SKM-1 treated with dmso at 0.1 percent for 144 hours (cell line): ENCODE results near the gene HOXD13.
A peak's percentile ranks its signal among the peaks of the same experiment; 100 is the strongest.

ENCODE experiments used
- DNase-seq: peaks from one replicate; lab custom pipeline; 2025; ENCODE audit not compliant: unreplicated experiment; lab: John Stamatoyannopoulos, UW

HOXD13 gene

DNA sequence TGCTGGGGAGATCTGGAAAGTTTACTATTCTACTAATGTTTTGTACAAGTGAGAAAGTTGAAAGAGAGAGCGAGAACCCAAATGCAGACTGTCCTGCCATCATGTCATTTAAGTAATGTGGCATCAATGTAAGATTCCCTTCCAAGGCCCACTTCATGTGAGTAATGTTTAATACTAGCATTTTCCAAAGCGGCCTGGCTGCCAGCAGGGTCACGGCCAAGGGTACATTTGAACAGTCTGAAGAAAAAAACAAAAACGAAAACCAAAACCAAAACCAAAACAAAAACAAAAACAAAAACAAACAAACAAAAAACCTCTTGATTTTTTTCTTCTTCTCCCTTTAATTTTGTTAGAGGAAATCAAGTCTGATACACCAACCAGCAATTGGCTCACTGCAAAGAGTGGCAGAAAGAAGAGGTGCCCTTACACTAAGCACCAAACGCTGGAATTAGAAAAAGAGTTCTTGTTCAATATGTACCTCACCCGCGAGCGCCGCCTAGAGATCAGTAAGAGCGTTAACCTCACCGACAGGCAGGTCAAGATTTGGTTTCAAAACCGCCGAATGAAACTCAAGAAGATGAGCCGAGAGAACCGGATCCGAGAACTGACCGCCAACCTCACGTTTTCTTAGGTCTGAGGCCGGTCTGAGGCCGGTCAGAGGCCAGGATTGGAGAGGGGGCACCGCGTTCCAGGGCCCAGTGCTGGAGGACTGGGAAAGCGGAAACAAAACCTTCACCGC is 26.2 kb downstream of the HOXD13 start:
- peak; percentile 18 for DNase-seq

DNA sequence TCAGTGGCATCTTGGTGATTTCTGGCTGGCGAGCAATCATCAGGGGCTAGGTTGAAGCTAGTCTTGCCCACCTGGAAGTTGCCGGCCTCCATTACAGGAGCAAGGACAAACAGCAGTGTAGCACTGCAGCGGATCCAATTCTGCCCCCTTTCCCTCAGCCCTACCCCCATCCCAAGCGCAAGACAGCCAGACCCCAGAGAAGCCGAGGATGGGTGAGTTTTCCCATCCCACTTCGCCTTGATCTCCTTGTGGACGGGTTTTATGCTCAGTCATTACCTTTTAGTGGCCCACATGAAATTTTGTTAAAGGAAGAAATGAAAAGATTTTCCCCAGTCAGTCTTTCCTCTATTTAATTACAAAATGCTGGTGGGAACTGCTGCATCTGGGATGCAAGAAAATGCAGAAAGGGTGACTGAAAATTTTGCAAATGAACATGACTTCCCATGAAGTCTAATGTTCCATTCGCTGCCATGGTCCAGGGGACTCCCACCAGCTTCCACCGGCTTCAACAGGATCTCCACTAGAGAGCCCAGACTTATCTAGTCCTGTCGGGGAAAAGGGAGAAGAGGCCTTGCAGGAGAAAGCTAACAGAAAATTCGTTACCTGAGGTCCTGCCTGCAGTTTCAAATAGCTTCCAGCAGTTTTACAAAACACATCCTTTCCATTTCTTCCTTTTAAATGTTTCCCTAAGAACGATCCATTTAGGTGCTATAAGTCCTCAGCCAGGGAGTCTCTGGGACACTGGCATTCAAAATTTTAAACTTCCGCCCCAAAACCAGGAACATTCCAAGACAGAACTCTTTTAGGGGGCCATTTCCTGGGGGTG is 28.1 kb downstream of the HOXD13 start:
- no peak for DNase-seq

DNA sequence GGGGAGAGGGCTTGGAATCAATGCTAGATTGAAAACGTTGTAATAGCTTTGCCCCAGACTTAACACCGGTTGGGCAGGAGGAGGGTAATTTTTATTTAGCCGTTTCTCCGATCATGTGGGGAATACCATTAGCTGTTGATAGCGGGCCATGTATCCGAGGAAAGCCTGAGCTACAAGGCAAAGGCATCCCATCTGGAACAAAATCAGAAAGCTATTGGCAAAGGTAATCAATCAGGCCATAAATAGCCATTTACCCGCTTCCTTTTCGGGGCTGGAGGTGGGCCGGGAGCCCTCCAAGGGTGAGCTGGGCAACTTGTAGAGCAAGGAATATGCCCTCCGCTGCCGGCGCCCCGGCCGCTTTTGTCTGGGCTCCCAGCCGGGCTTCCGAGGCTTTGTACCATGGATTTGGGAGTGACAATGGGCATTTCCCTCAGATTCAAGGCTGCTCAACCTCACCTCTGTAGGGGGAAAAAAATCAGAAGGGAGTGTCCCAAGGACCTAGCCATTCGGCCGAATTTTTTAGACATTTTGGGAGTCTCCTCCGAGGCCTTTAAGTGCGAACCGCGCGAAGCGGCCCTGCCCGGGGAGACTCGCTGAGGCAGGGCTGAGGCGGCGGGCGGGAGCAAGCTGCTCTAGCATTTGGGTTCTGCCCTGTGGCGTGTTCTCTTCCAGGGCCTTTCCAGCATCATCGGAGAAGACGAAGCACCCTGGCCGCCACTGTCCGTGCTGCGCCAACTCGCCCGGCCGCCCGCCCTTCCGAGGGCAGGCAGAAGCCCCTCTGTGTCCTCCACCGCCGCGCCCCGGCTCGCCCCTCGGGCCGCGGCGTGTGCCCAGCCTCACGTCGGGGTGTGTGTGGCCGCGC is 28.9 kb downstream of the HOXD13 start:
- DNase-seq, result no peak

DNA sequence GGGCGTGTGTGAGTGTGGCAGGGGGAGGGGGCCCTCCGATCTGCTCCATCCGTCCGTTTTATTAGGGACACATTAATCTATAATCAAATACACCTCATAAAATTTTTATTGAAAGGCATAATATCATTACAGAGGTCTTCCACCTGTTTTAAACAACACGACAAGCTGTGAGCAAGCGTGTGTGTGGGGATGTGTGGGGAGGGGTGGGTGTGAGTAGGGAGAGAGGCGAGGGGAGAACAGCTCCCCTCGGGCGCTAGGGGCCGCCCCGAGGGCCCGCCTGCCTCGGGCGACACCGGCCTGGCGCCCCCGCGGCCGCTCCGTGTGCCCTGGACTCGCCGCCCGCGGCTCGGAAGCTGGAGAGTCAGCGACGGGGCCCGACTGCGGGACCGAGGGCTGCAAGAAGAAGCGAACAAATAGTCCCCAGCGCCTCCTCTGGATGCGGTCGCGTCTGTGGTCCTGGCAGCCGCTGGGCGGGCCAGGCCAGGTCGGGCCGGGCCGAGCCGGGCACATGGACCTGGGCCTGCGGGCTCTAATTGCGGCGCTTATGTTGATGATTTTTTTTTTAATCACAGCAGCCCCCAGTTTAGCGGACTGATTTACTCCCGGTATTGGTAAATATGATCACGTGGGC is 29.6 kb downstream of the HOXD13 start:
- DNase-seq, result no peak

DNA sequence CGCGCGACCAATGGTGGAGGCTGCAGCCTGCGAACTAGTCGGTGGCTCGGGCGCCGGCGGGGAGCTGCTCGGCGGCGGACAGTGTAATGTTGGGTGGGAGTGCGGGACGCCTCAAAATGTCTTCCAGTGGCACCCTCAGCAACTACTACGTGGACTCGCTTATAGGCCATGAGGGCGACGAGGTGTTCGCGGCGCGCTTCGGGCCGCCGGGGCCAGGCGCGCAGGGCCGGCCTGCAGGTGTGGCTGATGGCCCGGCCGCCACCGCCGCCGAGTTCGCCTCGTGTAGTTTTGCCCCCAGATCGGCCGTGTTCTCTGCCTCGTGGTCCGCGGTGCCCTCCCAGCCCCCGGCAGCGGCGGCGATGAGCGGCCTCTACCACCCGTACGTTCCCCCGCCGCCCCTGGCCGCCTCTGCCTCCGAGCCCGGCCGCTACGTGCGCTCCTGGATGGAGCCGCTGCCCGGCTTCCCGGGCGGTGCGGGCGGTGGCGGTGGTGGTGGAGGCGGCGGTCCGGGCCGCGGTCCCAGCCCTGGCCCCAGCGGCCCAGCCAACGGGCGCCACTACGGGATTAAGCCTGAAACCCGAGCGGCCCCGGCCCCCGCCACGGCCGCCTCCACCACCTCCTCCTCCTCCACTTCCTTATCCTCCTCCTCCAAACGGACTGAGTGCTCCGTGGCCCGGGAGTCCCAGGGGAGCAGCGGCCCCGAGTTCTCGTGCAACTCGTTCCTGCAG is 30.3 kb downstream of the HOXD13 start, which contains the start of gene HOXD9:
TSS of gene HOXD9 (plus strand) at position 37 of the 728 bp plus-strand sequence. CDS start at position 87, 50 bp downstream.
- DNase-seq, result no peak

DNA sequence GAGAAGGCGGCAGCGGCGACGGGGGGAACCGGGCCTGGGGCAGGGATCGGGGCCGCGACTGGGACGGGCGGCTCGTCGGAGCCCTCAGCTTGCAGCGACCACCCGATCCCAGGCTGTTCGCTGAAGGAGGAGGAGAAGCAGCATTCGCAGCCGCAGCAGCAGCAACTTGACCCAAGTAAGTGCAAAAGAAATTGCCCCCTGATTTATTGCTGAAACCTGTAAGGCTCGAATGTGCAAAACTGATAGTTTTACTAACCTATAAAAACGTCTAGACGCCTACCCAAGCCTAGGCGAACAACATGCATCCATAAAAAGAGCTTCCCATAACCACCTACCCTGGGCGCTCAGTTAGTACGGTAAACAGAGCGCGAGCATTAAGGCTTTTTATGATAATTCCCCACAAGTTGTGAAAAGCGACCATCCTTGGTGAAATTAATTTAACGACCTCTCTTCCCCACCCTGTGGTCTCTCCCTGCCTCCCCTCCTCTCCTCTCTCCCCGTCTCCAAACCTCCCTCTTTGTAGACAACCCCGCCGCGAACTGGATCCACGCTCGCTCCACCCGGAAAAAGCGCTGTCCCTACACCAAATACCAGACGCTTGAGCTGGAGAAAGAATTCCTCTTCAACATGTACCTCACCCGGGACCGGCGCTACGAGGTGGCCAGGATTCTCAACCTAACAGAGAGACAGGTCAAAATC is 31.0 kb downstream of the HOXD13 start:
- no peak for DNase-seq

DNA sequence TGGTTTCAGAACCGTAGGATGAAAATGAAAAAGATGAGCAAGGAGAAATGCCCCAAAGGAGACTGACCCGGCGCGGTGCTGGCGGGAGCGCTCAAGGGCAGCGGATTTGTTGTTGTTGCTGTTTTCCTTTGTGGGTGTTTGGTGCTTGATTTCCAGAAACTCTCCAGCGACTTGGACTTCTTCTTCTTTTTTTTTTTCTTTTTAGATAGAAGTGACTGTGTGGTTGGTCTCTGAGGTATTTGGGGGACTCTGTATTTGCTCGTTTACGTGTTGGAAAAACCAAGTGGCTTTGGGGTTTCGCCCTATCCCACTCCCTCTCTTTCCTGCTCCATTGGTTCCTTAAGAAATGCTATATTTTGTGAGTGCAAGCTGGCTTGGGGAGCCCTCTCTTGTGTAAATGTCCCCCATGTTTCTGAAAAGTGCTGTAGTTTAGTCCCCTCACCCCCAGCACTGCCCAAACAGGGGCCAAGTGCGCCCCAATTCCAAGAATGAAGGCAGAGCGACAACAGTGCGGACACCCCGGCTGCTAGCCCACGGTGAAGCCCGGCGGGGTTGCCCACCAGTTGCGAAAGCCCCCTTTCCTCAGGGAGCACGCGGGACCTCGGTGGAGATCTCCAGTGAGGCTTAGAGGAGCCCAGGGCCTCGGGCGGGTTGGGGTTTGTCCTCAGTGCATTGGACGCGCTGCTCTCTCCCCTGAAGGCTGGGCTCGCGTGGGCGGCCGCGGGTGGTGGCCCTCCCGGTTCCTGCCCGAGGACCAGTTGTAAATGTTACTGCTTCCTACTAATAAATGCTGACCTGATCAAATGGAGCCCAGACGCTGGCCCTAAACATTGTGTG is 31.8 kb downstream of the HOXD13 start:
- no peak for DNase-seq

DNA sequence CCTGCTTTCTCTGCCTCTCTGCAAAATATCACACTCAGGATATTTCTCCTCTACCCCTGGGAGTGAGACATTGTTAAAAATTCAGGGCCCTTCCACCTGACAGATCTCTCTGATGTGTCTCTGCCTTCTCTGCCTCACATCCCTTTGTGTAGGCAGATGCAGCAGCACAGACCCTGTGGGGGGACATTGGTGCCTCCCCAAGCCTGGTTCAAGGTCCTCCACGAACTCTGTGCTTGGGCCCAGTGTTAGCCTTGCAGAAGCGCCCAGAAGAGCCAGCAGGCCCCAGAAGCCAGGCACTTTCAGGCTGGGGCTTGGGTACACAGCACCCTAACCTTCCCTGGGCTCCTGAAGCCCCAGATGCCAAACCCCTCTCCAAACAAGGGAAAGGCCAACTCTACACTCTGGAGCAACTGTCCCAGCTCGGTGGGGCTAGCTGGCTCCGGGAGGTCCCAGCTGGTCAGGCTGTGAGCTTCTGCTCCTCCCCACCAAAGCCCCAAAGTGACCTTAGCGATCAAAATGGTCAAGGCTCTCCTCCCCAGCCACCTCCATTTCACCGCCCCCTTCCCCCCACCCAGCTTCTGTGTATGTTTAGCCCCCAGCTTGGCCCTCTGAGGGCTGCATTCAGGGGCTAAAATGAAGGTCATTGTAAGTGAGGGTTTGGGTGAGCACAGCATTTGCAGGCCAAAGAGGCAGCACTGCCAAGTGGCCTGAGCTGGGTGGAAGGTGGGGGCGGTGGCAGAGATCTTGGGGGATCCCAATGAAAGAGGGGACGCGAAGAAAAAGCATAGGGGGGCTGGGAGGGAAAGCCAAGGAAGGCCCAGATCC is 32.6 kb downstream of the HOXD13 start:
- no peak for DNase-seq

DNA sequence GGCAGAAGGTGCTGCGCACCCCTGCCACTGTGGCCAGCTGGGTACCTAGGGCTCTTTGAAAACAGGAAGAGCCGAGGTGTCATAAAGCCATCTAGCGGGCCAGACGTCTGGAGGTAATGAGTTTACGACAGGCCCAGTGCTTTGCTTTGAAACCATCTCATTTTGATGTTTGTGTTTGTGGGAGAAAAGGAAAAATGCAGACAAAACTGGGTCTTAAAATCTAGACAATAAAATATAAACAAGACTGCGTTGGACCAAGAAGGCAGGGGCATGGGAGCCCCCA is 33.2 kb downstream of the HOXD13 start:
- DNase-seq, result no peak

DNA sequence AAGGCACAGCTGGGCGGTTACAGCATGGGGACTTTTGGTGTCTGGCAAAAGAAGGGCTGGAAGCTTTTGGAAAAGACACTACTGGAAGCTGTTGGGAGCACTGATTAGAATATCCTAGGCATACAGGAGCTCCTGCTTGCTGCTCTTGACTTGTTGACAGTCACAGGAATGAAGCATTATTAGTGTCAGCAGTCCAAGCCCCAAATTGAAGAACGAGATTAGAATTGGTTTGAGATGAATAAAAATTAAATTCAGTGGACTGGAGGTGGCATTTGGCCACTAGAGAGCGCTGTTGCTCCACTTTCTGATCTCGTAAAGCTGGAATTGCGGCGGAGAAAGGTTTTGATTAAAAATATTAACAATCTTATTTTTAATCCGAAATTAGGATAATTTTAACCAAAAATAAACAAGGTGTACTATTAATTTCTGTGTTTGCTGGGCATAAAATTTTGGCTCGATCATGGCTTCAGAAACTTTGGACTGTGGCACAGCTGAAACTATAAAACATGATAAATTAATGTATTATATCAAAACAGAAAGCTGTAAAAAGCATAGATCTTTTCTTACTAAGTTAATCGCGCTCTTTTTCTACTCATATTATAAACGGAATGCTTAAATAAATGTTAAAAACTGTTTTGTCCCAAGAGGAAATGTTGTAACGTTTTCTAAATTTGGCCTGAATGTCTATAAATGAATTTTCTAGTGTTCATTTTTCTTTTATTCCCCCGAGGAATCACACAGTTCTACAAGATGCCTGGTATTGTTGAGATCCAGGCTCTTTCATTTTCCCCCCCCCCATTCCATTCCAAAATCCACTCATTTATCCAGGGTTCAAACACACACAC is 34.6 kb downstream of the HOXD13 start:
- DNase-seq, result peak; percentile 56

DNA sequence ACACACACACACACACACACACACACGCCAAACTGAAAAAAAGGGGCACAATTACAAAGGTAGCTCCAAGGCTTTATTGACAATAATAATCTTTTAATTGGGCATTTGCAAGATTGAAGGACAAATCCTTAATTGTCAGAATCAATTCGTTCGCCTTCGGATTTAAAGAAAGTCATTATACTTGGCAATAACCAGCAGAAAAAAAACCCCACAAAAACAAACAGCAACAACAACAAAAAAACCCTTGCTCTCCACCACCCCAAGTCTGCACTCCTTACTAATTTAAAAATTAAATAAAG is 35.2 kb downstream of the HOXD13 start:
- no peak for DNase-seq

DNA sequence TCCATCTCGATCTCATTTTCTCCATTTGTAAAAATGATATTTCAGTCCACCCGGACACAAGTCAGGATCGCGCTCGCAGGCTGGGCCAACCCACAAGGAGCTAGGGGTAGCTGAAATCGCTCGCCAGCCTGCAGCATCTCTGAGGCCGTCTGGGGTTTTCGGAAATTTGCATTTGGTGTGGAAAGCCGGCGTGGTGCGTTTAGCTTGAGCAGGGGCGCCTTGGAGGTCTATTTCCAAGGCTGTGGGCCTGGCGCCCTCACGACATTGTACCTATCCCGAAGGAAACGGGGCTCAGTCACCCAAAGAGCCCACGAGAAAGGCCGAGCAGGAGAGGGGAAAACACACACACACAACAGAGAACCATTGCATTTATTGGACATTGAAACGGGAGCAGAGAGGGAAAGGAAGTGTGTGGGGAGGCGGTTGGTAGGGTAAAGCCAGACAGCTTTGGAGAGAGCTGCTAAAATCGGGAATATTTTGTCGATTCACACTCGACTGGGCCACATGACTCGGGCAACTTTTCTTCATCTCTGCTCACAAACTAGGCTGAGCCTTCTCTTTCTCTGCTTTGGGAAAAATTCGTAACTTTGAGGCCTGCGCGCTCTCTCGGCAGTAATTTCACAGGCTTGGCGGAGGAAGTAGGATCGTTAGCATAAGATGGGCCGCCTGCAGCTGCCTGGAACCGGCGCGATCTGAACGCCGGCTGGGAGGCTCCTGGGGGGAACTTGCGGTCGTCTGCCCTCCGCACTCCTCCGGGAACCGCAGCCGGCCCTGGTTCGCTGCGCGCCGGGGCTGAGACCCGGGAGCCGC is 35.9 kb downstream of the HOXD13 start:
- no peak for DNase-seq

DNA sequence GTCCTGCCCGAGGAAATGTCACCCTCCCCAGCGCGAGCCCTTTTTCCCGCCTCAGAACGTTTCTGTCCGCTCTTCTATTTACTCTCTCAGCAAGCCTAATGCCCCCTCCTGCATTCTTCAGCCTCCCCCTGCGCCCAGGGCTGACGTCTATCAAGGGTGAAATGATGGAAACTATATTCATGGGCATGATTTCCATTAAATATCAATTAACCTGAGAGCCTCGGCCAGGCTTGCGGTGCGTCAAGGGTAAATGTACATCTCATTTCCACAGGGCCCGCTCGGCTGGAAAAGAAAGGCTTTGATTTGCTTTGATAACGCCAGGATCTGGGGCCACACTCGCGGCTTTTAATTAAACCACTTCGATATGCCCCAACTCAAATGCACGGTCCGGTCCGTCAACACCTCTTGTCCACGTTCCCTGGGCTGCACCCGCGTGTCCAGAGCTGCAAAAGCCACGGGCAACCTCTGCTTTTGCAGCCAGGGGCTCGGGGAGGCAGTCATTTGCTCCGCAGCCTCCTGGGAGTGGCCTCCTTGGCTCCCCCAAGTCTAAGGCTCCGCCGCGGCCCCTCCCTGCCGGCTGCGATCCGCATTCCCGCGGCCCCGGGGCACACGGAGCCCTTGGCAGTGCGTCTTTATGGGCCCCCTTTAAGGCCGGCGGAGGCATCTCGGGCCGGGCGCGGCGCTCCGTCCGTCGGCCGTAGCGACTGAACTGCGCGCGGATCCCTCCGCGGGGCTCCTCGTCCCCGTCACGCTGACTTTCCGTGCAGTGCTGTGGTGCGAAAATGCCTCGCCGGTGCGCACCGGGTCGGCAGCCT is 36.7 kb downstream of the HOXD13 start, which contains the start of gene HOXD8:
TSS of gene HOXD8 (plus strand) at position 724 of the 815 bp plus-strand sequence. CDS start 662 bp downstream, outside the sequence.
- no peak for DNase-seq

DNA sequence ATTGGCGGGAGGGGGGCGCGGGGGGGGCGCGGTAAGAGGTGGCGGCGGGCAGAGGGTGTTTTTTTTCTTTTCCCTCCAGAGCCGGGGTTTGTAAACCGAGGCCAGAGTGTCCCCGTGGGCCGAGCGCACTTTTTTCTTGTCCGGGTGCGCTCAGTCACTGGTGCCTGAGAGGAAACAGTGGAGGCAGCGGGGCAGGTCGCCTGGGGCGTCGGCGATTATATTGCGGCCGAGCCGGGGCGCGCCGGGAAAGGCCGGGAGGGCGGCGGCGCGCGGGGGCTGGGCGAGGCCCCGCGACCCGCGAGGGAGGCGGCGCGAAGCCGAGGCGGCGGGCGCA is 37.3 kb downstream of the HOXD13 start:
- no peak for DNase-seq

DNA sequence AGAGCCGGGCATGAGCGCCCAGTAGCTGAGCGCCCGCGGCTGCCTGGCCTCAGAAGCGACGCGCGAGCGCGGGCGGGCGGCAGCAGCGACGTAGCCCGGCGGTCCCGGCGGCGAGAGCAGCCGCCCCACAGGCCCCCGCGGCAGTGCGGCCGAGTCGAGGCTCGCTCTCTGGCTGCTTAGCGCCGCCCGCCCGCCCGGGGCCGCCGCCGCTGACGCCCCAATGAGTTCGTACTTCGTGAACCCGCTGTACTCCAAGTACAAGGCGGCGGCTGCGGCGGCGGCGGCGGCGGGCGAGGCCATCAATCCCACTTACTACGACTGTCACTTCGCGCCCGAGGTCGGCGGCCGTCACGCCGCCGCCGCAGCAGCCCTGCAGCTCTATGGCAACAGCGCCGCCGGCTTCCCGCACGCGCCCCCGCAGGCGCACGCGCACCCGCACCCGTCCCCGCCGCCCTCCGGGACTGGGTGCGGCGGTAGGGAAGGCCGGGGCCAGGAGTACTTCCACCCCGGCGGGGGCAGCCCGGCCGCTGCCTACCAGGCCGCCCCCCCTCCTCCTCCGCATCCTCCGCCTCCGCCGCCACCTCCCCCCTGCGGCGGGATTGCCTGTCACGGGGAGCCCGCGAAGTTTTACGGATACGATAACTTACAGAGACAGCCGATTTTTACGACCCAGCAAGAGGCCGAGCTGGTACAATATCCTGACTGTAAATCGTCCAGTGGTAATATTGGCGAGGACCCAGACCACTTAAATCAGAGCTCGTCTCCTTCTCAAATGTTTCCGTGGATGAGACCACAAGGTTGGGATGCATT is 37.8 kb downstream of the HOXD13 start:
- DNase-seq, result no peak
